HG03025 (cell line): Measurements from ENCODE around the gene KRT17.
"Not testable (repeated sequence)": the region's sequence is repeated elsewhere in the genome, so short reads cannot be mapped to it uniquely, and the experiment has no call there.

Experiments
- ATAC-seq: cut with Tn5 transposase; IDR thresholded peaks from one replicate; pipeline ENCODE4 v1.9.1; 2021; ENCODE audit warnings: mild to moderate bottlenecking, moderate library complexity; ENCODE audit not compliant: unreplicated experiment, low FRiP score

KRT17 gene

DNA sequence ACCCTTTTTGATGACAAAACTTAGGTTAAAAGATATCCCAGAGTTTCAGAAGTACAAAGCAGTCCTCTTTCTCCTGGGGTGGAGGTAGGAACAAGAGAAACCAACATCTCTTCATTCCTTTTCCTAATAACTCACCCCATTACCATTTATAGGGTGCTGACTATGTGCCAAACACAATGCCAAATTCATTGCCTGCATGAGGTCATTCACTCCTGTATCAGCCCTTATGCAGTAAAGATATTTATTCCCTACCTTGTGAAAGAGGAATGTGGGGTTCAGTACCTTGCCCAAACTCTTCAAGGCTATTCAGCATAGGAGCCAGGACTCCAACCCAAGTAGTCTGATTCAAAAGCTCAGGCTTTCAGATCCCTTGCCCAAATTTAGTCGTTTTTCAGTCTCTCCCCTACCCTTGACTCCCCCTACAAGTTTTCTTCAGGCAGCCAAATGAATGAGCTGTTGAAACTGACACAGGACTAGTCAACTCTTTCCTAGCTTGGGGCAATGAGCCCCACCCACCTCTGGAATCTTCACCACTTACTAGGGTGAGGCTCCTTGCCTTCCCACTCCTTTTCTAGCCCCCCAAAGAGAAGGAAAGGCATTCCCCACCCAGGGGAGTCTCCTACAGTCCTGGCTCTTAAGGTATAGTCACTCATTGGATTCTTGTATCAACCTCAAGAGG, 43.5 kb downstream of the KRT17 start:
- ATAC-seq = no peak

DNA sequence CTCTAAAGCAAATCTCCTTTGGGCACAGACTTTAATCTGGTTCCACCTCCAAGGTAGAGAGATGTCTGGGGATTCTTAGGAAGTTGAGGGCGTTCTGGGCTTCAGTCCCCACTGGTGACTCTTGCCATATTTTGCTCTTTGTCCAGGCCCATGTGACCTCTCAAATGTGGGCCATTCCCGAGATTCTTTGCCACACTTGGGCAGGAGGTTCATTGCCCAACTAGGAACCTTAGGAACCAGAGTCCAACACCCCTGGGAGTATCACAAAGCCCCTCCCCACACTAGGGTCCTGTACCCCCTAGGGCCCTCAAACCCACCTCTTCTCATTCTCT, 44.2 kb downstream of the KRT17 start:
- no peak for ATAC-seq

DNA sequence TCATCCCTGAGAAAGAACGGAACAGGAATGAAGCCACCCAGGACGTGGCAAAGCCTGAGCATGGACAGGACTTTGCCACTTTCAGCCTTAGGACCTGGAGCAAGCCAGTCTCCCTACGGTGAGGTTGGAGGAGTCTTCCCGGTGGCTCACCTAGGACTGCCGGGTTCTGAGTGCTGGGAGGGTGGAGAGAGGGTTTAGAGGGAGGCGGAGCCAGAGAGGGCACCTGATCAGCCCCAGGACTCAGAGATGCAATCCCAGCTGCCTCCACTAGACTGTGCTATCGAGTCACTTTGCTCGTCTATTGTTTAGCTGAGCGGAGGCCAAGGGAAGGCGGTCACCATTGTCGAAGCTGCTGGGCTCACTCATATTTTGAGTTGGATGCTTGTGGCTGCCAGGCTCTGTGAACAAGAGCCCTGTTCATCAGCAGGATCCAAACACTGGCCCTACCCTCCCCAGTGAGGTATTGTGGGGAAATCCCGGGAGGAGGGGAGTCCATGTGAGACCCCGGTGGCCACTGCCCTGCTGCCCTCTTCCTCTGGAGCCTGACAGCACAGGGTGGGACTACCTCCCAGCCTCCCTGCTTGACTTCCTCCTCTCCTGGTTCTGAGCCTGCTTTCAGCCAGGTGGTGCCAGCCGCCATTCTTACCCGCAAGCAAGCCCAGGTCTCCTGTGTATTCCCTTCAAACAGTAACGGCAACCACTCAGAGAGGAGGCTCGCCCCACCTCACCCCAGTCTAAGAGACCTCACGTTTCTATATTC, 44.7 kb downstream of the KRT17 start:
- ATAC-seq = no peak

DNA sequence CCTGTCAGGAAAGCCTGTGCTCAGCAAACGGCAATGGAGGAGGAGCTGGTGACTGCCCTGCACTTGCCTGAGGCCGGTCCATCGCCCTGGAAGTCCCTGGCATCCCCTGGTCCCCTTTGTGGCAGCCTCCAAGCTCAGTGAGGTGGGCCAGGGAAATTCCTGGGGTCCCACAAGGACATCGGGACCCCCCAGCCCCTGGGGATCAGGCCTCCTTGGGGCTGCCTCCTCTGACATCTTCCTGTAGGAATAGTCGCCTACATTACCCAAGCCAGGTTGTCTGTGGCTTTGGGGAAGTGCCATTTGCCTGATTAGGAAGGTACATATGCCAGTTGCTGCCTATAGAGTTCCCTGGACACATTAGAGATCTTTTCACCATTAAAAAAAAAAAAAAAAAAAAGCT, 45.4 kb downstream of the KRT17 start:
- ATAC-seq = no peak

DNA sequence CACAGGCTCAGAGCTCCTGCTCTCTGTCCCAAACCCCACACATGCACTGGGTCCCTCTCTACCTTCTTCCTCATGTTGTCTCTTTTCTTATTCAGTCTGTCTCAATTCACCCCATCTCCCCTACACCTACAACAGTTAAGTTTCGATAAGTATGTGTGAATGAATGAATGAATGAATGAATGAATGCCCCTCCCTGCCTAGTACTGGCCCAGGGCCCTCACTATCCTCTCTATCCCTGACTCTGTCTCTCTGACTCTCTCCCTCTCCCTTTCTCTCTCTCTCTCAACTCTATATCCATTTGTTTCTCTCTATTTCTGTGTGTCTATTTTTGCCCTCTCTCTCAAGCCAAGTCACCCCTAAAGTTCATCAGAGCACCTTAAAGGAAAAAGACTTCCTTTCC, 45.8 kb downstream of the KRT17 start:
- no peak for ATAC-seq

DNA sequence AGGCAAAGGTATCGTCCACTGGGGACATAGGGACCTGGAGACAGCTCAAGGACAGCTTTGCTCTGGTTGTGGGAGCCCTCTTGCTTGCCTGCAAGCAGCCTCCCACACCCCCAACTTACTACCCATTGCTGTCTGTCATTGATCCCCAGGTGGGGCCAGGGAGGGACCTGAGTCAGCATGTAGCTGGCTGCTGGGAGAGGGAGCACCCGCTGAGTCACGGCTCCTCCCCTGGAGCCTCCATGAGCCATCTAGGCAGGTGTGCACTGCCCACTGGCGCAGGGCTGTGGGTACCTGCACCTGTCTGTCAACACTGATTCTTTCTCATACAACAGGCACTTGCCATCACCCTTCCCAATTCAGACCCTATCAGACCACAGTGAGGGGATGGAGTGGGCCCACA, 47.6 kb downstream of the KRT17 start:
- ATAC-seq = not testable (repeated sequence)

DNA sequence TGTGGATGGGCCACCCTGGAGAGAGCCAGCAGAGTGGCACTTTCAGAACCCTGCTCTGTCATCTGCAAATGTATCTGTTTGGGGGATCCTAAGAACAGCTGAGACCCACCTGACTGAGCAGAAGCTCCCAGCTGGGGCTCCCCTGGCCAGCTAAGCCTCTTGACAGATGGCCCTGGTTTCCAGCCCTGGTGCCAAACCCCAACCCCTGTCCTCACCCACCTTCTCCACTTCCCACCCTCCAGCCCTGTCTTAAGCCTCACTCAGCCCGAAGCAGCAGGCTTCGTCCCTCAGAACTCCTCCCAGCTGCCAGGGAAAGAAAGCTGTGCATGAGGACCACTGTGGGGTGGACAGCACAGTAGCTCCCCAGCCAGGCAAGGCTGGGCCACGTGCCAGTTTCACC, 49.0 kb downstream of the KRT17 start:
- ATAC-seq = no peak

DNA sequence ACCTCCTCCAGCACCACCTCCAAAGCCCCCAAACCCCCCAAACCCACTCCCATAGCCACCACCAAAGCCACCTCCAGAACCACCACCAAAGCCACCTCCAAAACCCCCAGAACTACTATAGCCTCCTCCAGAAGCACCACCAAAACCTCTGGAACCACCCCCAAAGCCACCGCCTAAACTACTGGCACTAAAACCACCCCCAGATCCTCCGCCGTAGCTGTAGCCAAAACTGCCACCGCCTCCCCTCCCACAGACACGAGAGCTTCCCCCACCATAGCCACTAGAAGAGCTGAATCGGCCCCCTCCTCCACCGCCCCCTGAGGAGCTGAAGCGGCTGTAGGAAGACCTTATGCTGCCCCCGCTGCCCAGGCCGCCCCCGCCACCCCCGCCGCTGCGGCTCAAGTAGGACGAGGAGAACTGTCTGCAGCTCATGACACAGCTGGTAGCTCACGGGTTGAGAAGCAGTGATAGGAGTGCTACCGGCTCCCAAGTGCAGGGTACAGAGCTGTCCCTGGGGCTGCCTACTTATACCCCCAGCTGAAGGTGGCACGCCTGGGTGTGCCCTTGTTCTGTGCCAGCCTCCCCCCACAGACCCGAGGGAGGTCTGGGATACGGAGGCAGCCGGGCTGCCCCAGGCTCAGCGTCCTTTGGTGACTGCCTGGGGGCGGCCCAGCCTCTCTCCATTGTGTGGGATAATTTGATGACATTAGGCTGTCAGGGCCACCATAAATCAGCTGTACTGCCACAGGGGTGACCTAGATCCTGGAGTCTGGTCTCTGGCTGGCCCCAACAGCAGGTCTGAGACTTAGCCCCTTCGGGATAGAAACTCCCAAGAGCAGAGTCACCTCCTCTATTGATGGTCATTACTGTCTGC, 52.6 kb downstream of the KRT17 start, which contains the start of gene KRT9:
KRT9 (minus strand) TSS at position 499 of the 874 bp plus-strand sequence; CDS start at position 432, 67 bp downstream.
- no peak for ATAC-seq
